K562 (cell line): ENCODE data around the gene NUB1. TPM values are rescaled to one million over a fixed set of nuclear protein-coding genes. Genes with fewer than 3 reads are reported as not detected.

ENCODE experiments used
- CBX1 ChIP-seq: sonication (generic); IDR thresholded peaks from 2 replicates; pipeline ENCODE4 v1.6.1; 2016; ENCODE audit warnings: antibody characterized with exemption, low read depth, mild to moderate bottlenecking
- MYBL2 ChIP-seq, 2 experiments: fragments of 450-650 bp in 1 of 2; sonication (generic) in 1 of 2; formaldehyde crosslinking in 1 of 2; IDR thresholded peaks; 2 replicates each; pipeline versions ENCODE4 v1.6.1 to v1.8.1; 2017 to 2022; ENCODE audit warnings: borderline replicate concordance in 1 of 2, inconsistent platforms in 1 of 2, low read depth in 1 of 2, mild to moderate bottlenecking in 1 of 2, missing genetic modification reagents in 1 of 2, moderate library complexity in 1 of 2
- NONO ChIP-seq, 2 experiments: fragments of 200-400 bp in 1 of 2; fragments of 450-650 bp in 1 of 2; formaldehyde crosslinking in 1 of 2; IDR thresholded peaks; 2 replicates each; pipeline ENCODE4 v1.6.1; 2017; ENCODE audit warnings: low read depth in 2 of 2, mild to moderate bottlenecking in 2 of 2, moderate library complexity in 2 of 2, low read length in 1 of 2
- POU5F1 ChIP-seq: fragments of 150-350 bp; IDR thresholded peaks from 2 replicates; pipeline ENCODE4 v1.6.1; 2014; ENCODE audit warnings: borderline replicate concordance, low read length, low read depth, mild to moderate bottlenecking; ENCODE audit not compliant: partially characterized antibody
- SAFB2 ChIP-seq: fragments of 200-400 bp; formaldehyde crosslinking; IDR thresholded peaks from 2 replicates; pipeline ENCODE4 v1.6.1; 2018; ENCODE audit warnings: borderline replicate concordance, low read length, low read depth, moderate library complexity; ENCODE audit not compliant: severe bottlenecking
- YY1 ChIP-seq, 3 experiments: IDR thresholded peaks; 2 replicates each; pipeline ENCODE4 v1.6.1; 2011; ENCODE audit warnings: low read length in 2 of 3, mild to moderate bottlenecking in 2 of 3, moderate library complexity in 2 of 3, borderline replicate concordance in 1 of 3, control low read depth in 1 of 3, low read depth in 1 of 3; ENCODE audit not compliant: insufficient read depth in 3 of 3, insufficient replicate concordance in 2 of 3, control insufficient read depth in 1 of 3, insufficient read length in 1 of 3; ENCODE audit errors: extremely low read depth in 1 of 3
- ZBTB1 ChIP-seq: sonication (generic); formaldehyde crosslinking; IDR thresholded peaks from 2 replicates; pipeline ENCODE4 v1.8.1; 2023; ENCODE audit warnings: missing genetic modification reagents, low read depth, mild to moderate bottlenecking, borderline replicate concordance
- ZNF311 ChIP-seq: fragments of 250-450 bp; sonication (Bioruptor Pico); IDR thresholded peaks from 2 replicates; pipeline ENCODE4 v1.4.0; 2020; ENCODE audit warnings: mild to moderate bottlenecking, moderate library complexity
- ZNF354B ChIP-seq: fragments of 250-450 bp; sonication (Bioruptor Pico); IDR thresholded peaks from 2 replicates; pipeline ENCODE4 v1.4.0; 2020
- polyA plus RNA-seq, 8 experiments: library from polyadenylated mRNA; depleted of rRNA in 4 of 8; stranded (reverse) in 5 of 8; unstranded in 3 of 8; fragments of >200 nt; fragmentation: Nextera tagmentation in 2 of 8; fragmentation: Illumina TruSeq in 1 of 8; extraction: Ambion mirVana in 2 of 8; extraction: Trizol in 1 of 8; gene quantifications; 2 replicates each; pipeline versions ENCODE4 v1.2.1 to v1.2.3, GENCODE V29; 2011 to 2014; ENCODE audit warnings: inconsistent platforms in 1 of 8, missing spikeins in 1 of 8
- total RNA-seq, 7 experiments: library from RNA; depleted of rRNA in 6 of 7; stranded (reverse); fragments of >200 nt in 6 of 7; fragmentation: Illumina TruSeq in 2 of 7; extraction: Trizol in 2 of 7; gene quantifications; 2 replicates each; pipeline versions ENCODE4 v1.2.1 to v1.2.3, GENCODE V29; 2011 to 2021; ENCODE audit warnings: low replicate concordance in 1 of 7
- TF ChIP-seq, protein P1 (sequence below): fragments of 450-650 bp; IDR thresholded peaks from 2 replicates; pipeline ENCODE4 v1.6.1; 2017; ENCODE audit warnings: antibody characterized with exemption
- TF ChIP-seq, protein P2 (sequence below), 2 experiments: fragments of 450-650 bp; IDR thresholded peaks; 2 replicates each; pipeline ENCODE4 v1.6.1; 2016
- TF ChIP-seq, protein P3 (sequence below): fragments of 200-800 bp; sonication (Bioruptor generic); IDR thresholded peaks from 2 replicates; pipeline ENCODE4 v1.6.1; 2016; ENCODE audit warnings: missing genetic modification characterization, missing compliant biosample characterization
- TF ChIP-seq, protein P4 (sequence below): sonication (generic); formaldehyde crosslinking; IDR thresholded peaks from 2 replicates; pipeline ENCODE4 v1.8.1; 2023; ENCODE audit warnings: mild to moderate bottlenecking, missing genetic modification reagents

The NUB1 gene
- total and polyA plus RNA-seq, 9 of the 15 experiments (the other 6 are each of a cell fraction or from before 2014, with no cell fraction given) = 43.2 to 159 (median 85.2) TPM

DNA sequence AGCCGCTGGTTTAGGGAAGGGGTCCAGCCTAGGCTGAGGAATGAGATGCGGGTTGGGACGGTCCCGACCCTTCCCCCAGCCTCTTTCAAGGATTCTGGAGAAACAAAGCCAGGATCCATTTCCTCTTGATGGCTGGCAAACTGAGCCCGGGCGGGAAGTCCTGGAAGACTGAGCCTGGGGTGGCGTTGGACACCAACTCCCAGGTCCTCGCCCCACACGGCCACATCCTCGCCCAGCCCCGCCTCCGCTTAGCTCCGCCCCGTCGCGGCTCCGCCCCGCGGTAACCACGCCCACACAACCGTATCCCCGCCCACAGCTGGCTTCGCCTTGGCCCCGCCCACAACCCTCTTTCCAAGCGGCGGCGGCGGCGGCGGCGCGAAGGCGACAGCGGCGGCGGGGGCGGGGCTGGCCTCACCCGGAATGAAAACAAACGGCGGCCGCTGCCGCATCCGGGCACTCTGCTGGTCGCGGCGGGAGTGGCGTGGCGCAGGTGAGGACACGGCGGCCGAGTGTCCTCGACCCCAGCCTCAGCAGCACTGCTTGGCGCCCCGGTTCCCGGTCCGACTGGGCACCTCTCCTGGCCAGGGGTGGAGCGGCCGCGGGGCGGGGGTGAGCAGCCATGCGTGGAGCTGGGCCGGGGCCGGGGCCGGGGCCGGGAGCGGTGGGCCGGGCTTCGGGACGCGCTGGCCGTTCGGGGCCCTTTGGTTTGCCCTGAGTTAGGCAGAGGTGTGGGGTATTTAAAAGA, at the start of gene NUB1 (continued):
- TF ChIP-seq, protein P1, sequence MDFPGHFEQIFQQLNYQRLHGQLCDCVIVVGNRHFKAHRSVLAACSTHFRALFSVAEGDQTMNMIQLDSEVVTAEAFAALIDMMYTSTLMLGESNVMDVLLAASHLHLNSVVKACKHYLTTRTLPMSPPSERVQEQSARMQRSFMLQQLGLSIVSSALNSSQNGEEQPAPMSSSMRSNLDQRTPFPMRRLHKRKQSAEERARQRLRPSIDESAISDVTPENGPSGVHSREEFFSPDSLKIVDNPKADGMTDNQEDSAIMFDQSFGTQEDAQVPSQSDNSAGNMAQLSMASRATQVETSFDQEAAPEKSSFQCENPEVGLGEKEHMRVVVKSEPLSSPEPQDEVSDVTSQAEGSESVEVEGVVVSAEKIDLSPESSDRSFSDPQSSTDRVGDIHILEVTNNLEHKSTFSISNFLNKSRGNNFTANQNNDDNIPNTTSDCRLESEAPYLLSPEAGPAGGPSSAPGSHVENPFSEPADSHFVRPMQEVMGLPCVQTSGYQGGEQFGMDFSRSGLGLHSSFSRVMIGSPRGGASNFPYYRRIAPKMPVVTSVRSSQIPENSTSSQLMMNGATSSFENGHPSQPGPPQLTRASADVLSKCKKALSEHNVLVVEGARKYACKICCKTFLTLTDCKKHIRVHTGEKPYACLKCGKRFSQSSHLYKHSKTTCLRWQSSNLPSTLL = no peak
- TF ChIP-seq YY1 (IDR thresholded peaks at IDR 0.05; ENCODE audit: borderline replicate concordance in 1 of 3, control insufficient read depth in 1 of 3, extremely low read depth in 1 of 3, insufficient read depth in 3 of 3, insufficient read length in 1 of 3, insufficient replicate concordance in 2 of 3, low read depth in 1 of 3, low read length in 2 of 3) (peak in 2 of 3 experiments; percentile 76 to 79), POU5F1 (no peak), SAFB2 (no peak), CBX1 (peak; percentile 76; the same call in 1 of the 2 replicates), NONO (IDR thresholded peaks at IDR 0.05; ENCODE audit: low read depth in 2 of 2, low read length in 1 of 2) (peak; percentile 91 to 94), ZNF354B (CRISPR knock-in tag) (no peak), ZNF311 (CRISPR knock-in tag) (no peak), ZBTB1 (CRISPR knock-in tag) (no peak), MYBL2 (IDR thresholded peaks at IDR 0.05; ENCODE audit: low read depth) (no peak), MYBL2 (CRISPR knock-in tag; IDR thresholded peaks at IDR 0.05; ENCODE audit: borderline replicate concordance) (no peak)
- TF ChIP-seq, protein P2, sequence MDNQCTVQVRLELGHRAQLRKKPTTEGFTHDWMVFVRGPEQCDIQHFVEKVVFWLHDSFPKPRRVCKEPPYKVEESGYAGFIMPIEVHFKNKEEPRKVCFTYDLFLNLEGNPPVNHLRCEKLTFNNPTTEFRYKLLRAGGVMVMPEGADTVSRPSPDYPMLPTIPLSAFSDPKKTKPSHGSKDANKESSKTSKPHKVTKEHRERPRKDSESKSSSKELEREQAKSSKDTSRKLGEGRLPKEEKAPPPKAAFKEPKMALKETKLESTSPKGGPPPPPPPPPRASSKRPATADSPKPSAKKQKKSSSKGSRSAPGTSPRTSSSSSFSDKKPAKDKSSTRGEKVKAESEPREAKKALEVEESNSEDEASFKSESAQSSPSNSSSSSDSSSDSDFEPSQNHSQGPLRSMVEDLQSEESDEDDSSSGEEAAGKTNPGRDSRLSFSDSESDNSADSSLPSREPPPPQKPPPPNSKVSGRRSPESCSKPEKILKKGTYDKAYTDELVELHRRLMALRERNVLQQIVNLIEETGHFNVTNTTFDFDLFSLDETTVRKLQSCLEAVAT (IDR thresholded peaks at IDR 0.05) = no peak
- TF ChIP-seq, protein P3, sequence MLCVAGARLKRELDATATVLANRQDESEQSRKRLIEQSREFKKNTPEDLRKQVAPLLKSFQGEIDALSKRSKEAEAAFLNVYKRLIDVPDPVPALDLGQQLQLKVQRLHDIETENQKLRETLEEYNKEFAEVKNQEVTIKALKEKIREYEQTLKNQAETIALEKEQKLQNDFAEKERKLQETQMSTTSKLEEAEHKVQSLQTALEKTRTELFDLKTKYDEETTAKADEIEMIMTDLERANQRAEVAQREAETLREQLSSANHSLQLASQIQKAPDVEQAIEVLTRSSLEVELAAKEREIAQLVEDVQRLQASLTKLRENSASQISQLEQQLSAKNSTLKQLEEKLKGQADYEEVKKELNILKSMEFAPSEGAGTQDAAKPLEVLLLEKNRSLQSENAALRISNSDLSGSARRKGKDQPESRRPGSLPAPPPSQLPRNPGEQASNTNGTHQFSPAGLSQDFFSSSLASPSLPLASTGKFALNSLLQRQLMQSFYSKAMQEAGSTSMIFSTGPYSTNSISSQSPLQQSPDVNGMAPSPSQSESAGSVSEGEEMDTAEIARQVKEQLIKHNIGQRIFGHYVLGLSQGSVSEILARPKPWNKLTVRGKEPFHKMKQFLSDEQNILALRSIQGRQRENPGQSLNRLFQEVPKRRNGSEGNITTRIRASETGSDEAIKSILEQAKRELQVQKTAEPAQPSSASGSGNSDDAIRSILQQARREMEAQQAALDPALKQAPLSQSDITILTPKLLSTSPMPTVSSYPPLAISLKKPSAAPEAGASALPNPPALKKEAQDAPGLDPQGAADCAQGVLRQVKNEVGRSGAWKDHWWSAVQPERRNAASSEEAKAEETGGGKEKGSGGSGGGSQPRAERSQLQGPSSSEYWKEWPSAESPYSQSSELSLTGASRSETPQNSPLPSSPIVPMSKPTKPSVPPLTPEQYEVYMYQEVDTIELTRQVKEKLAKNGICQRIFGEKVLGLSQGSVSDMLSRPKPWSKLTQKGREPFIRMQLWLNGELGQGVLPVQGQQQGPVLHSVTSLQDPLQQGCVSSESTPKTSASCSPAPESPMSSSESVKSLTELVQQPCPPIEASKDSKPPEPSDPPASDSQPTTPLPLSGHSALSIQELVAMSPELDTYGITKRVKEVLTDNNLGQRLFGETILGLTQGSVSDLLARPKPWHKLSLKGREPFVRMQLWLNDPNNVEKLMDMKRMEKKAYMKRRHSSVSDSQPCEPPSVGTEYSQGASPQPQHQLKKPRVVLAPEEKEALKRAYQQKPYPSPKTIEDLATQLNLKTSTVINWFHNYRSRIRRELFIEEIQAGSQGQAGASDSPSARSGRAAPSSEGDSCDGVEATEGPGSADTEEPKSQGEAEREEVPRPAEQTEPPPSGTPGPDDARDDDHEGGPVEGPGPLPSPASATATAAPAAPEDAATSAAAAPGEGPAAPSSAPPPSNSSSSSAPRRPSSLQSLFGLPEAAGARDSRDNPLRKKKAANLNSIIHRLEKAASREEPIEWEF (CRISPR knock-in tag) = no peak
- TF ChIP-seq, protein P4, sequence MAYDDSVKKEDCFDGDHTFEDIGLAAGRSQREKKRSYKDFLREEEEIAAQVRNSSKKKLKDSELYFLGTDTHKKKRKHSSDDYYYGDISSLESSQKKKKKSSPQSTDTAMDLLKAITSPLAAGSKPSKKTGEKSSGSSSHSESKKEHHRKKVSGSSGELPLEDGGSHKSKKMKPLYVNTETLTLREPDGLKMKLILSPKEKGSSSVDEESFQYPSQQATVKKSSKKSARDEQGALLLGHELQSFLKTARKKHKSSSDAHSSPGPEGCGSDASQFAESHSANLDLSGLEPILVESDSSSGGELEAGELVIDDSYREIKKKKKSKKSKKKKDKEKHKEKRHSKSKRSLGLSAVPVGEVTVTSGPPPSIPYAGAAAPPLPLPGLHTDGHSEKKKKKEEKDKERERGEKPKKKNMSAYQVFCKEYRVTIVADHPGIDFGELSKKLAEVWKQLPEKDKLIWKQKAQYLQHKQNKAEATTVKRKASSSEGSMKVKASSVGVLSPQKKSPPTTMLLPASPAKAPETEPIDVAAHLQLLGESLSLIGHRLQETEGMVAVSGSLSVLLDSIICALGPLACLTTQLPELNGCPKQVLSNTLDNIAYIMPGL = 0 out of 2 replicates have a peak, but pooled peaks have one; percentile 41
